HEK293 (cell line): ENCODE measurements around the gene PLXNA2.

Experiments
- ZBTB8A ChIP-seq: fragments of 450-650 bp; formaldehyde crosslinking; IDR thresholded peaks from 2 replicates; pipeline ENCODE4 v1.5.1; 2016; ENCODE audit warnings: missing biosample characterization, missing genetic modification characterization
- ZNF140 ChIP-seq: fragments of 450-650 bp; formaldehyde crosslinking; IDR thresholded peaks from 2 replicates; pipeline ENCODE4 v1.5.1; 2016; ENCODE audit warnings: missing biosample characterization, missing genetic modification characterization
- ZSCAN18 ChIP-seq: fragments of 450-650 bp; formaldehyde crosslinking; IDR thresholded peaks from 2 replicates; pipeline ENCODE4 v1.5.1; 2016; ENCODE audit warnings: missing biosample characterization, missing genetic modification characterization
- ZSCAN4 ChIP-seq: fragments of 450-650 bp; formaldehyde crosslinking; IDR thresholded peaks from 2 replicates; pipeline ENCODE4 v1.5.1; 2017; ENCODE audit warnings: missing biosample characterization, missing genetic modification characterization

DNA sequence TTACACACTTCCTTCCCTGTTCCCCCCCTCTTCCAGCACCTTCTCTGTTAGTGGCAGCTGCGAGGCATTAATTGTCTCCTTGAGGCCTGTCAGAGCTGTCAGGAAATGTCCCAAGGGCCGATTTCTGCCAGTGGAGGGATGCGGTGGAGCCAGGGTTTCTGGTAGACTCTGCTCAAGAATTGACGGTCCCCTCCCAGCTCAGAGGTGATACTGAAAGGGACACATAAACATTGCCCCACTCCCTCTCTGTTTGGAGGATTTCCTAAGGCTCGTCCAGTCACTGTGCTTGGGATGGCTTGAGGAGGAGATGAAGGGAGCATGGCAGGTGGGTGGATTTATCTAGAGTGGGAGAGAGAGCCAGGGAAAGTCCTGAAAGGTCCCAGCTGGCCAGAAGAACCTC, 271.8 kb downstream of the PLXNA2 start:
- no peak for TF ChIP-seq ZBTB8A (tag by site-specific recombination)
- TF ChIP-seq ZSCAN18 (tag by site-specific recombination), result no peak
- TF ChIP-seq ZSCAN4, result no peak
- no peak for TF ChIP-seq ZNF140 (tag by site-specific recombination)
